Hippocampal formation (tissue), 2 donors: ENCODE measurements around the gene RNLS.

ENCODE experiments used
- DNase-seq, 2 donors: peaks; one replicate each; lab custom pipeline; 2025; lab: John Stamatoyannopoulos, UW

Gene RNLS

GRCh38 chr10:88477343-88478085 lies 105.6 kb downstream of the RNLS start:
- no peak for DNase-seq

- no peak for DNase-seq
These were observed 108.0 kb downstream of the RNLS start for GRCh38 chr10:88474884-88475844.

- no peak for DNase-seq
These were observed 108.9 kb downstream of the RNLS start for GRCh38 chr10:88473989-88474883.

- no peak for DNase-seq
These were observed 110.6 kb downstream of the RNLS start for GRCh38 chr10:88472540-88472939.

GRCh38 chr10:88471899-88472298 lies 111.2 kb downstream of the RNLS start:
- no peak for DNase-seq

- no peak for DNase-seq
These were observed 115.2 kb downstream of the RNLS start for GRCh38 chr10:88467835-88468485.

GRCh38 chr10:88466786-88467185 lies 116.3 kb downstream of the RNLS start:
- DNase-seq: no peak

GRCh38 chr10:88465765-88466164 lies 117.4 kb downstream of the RNLS start:
- no peak for DNase-seq

- DNase-seq: no peak
These were observed 119.3 kb downstream of the RNLS start for GRCh38 chr10:88463811-88464210.

- no peak for DNase-seq
These were observed 121.7 kb downstream of the RNLS start for GRCh38 chr10:88461426-88461825.

- DNase-seq: no peak
These were observed 123.6 kb downstream of the RNLS start for GRCh38 chr10:88459530-88459929.

- DNase-seq: no peak
These were observed 124.9 kb downstream of the RNLS start for GRCh38 chr10:88458209-88458608.

GRCh38 chr10:88457660-88458059 lies 125.5 kb downstream of the RNLS start:
- DNase-seq: no peak

- no peak for DNase-seq
These were observed 126.4 kb downstream of the RNLS start for GRCh38 chr10:88456730-88457129.

GRCh38 chr10:88455831-88456230 lies 127.3 kb downstream of the RNLS start:
- DNase-seq: no peak

GRCh38 chr10:88450201-88450600 lies 132.9 kb downstream of the RNLS start:
- DNase-seq: no peak

- no peak for DNase-seq
These were observed 140.4 kb downstream of the RNLS start for GRCh38 chr10:88442716-88443115.

- DNase-seq: no peak
These were observed 142.6 kb downstream of the RNLS start for GRCh38 chr10:88440541-88440940.

GRCh38 chr10:88439932-88440331 lies 143.2 kb downstream of the RNLS start:
- DNase-seq: no peak

- no peak for DNase-seq
These were observed 145.7 kb downstream of the RNLS start for GRCh38 chr10:88437411-88437810.

- no peak for DNase-seq
These were observed 149.4 kb downstream of the RNLS start for GRCh38 chr10:88433565-88434186.
